ENCODE measurements around the gene ITPKB.

GRCh38 chr1:226600254-226600653 is 138.8 kb downstream of the ITPKB start:
- TF ChIP-seq CTCF (IDR thresholded peaks at IDR 0.05; ENCODE audit: borderline replicate concordance, extremely low read depth, low read length, poor library complexity, severe bottlenecking): no peak
- no peak for TF ChIP-seq EZH2 (IDR thresholded peaks at IDR 0.05; ENCODE audit: borderline replicate concordance, low read depth, low read length, severe bottlenecking)

Data from DND-41 (cell line).